GM12872 (cell line): ENCODE results near the gene TGFA.

Experiments used
- CTCF ChIP-seq: IDR thresholded peaks from 3 replicates; pipeline ENCODE4 v1.5.1; 2011; ENCODE audit warnings: low read depth, mild to moderate bottlenecking, low read length, moderate library complexity; ENCODE audit not compliant: insufficient read depth

TGFA gene

DNA sequence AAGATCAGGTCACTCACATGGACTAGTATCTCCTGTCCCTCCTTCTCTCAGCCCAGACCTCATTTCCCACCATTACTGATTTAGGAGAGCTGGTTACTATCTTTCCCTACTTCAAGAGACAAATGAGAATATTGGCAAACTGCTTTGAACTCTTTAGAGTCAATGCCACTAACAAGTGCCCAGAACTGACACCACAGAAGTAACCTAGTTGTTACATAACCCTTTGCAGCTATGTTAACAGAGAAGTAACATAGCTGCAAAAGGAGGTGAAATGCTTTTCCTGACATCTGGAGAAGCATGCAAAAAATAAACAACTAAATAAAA is 30.0 kb downstream of the TGFA start:
- TF ChIP-seq CTCF = no peak

GRCh38 chr2:70522627-70523026 is 31.0 kb downstream of the TGFA start:
- no peak for TF ChIP-seq CTCF

GRCh38 chr2:70520825-70521224 is 32.8 kb downstream of the TGFA start:
- no peak for TF ChIP-seq CTCF

DNA sequence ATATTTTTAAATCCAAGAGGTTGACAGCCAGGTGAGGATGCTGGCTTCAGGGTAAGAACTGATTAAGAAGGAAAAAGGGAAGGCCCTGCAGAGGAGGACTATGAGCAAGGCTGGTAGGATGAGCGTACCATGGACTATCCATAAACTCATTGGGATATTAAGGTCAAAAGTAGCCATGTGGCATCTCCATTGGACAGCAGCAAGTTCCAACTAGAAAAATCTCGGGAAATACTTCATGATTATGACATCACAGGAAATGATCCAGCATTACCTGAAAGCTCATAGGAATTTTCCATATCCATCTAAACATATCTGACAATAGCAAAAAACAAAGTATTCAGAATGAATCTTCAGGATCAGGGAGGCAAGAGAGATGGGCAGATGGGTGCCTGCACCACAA is 34.2 kb downstream of the TGFA start:
- no peak for TF ChIP-seq CTCF

- no peak for TF ChIP-seq CTCF
Observed at GRCh38 chr2:70518557-70518956, 35.1 kb downstream of the TGFA start.

GRCh38 chr2:70517804-70518203 is 35.8 kb downstream of the TGFA start:
- no peak for TF ChIP-seq CTCF

- TF ChIP-seq CTCF = no peak
Observed at GRCh38 chr2:70516596-70516995, 37.0 kb downstream of the TGFA start.

DNA sequence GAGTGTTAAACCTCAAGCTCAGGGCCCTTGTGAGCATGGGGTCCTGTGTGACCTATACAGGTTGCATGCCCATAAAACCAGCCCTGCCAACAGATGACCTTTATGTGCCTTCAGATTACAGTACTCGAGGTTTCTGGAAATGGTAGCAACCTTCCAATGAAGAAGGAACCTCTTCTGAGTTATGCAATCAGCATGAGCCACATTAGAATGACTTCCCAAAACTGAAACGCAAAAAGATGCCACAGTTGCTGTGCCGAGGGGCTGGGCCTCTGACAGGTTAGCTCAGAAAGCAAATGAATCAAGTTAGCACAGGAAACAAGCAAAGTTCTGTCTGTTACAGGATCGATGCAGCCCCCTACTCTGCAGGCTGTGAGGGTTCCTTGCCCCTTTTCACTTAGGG is 37.7 kb downstream of the TGFA start:
- TF ChIP-seq CTCF = no peak
